ENCODE results near the gene PPIE. TPM values are rescaled to one million over a fixed set of nuclear protein-coding genes. Genes with fewer than 3 reads are reported as not detected.
A peak's percentile ranks its signal among the peaks of the same experiment; 100 is the strongest.
"Not testable (repeated sequence)": the region's sequence is repeated elsewhere in the genome, so short reads cannot be mapped to it uniquely, and the experiment has no call there.

PPIE gene
- total and polyA plus RNA-seq, 2 of the 13 experiments (the other 11 are each of a cell fraction or from before 2014, with no cell fraction given) = 15.3 to 26.3 TPM

GRCh38 chr1:39766466-39766865 lies 27.8 kb downstream of the PPIE start:
- H3K9me3 ChIP-seq (ENCODE audit: low read length); H3K4me3 ChIP-seq (replicated peaks in 1 of 3; ENCODE audit: insufficient read depth in 1 of 3, low read depth in 2 of 3, low read length in 3 of 3); H3K4me1 ChIP-seq (ENCODE audit: insufficient read depth, low read length); POLR2A ChIA-PET; CTCF ChIA-PET (ENCODE audit: low intra/inter-chr PET ratio, low total read pairs); DNase-seq (ENCODE audit: low spot score); in situ Hi-C loops (cut with HindIII; ENCODE audit: extremely low pct_ligation_motif_present, low pct_unique_long_range_greater_than_20kb); H3K9ac ChIP-seq (ENCODE audit: insufficient read depth, low read depth, low read length); H3K79me2 ChIP-seq (ENCODE audit: insufficient read depth, low read length); H3K36me3 ChIP-seq (replicated peaks in 1 of 2; ENCODE audit: control insufficient read depth in 1 of 2, insufficient read depth in 2 of 2, low read length in 2 of 2); H3K27me3 ChIP-seq (ENCODE audit: control insufficient read depth in 1 of 2, insufficient read depth in 2 of 2, low read length in 2 of 2); H3K27ac ChIP-seq (ENCODE audit: extremely low read length, insufficient read depth, low read length); H4K20me1 ChIP-seq (ENCODE audit: insufficient read depth, low read length); BruUV-seq (replicated peaks); intact Hi-C loops (cut with micrococcal nuclease; ENCODE audit: unreplicated experiment); H2AFZ ChIP-seq (ENCODE audit: low read length); TF ChIP-seq NR2F6, CREB1 (IDR thresholded peaks at IDR 0.05): not testable (repeated sequence)
- ATAC-seq (peak; percentile 79), FAIRE-seq (peak; percentile 100)
- WGBS (ENCODE audit: low lambda C conversion rate) = 4% methylated on average over 3 of the region's 5 CpGs
- H3K4me2 ChIP-seq (ENCODE audit: low read depth, low read length) = 0 out of 2 replicates have a peak overlapping the region, but pooled peaks have one; percentile 12
- 0 out of 2 replicates have a peak, but pooled peaks have one; percentile 22 for TF ChIP-seq NR2F6 (CRISPR knock-in tag; IDR thresholded peaks at IDR 0.05)
- TF ChIP-seq HNF4A (CRISPR knock-in tag; IDR thresholded peaks at IDR 0.05) = peak; percentile 33; the same call in 1 of the 2 replicates
- 0 out of 2 replicates have a peak, but pooled peaks have one; percentile 28 for TF ChIP-seq CREB1 (CRISPR knock-in tag; IDR thresholded peaks at IDR 0.05)

- FAIRE-seq; H3K27me3 ChIP-seq (ENCODE audit: control insufficient read depth in 1 of 2, insufficient read depth in 2 of 2, low read length in 2 of 2); H3K9ac ChIP-seq (ENCODE audit: insufficient read depth, low read depth, low read length); DNase-seq (ENCODE audit: low spot score); ATAC-seq; H3K27ac ChIP-seq (ENCODE audit: extremely low read length, insufficient read depth, low read length); BruUV-seq (replicated peaks); in situ Hi-C loops (cut with HindIII; ENCODE audit: extremely low pct_ligation_motif_present, low pct_unique_long_range_greater_than_20kb); H3K36me3 ChIP-seq (replicated peaks in 1 of 2; ENCODE audit: control insufficient read depth in 1 of 2, insufficient read depth in 2 of 2, low read length in 2 of 2); H4K20me1 ChIP-seq (ENCODE audit: insufficient read depth, low read length); CTCF ChIA-PET (ENCODE audit: low intra/inter-chr PET ratio, low total read pairs); H3K9me3 ChIP-seq (ENCODE audit: low read length); H3K4me1 ChIP-seq (ENCODE audit: insufficient read depth, low read length); H3K4me2 ChIP-seq (ENCODE audit: low read depth, low read length); POLR2A ChIA-PET; intact Hi-C loops (cut with micrococcal nuclease; ENCODE audit: unreplicated experiment); H3K4me3 ChIP-seq (replicated peaks in 1 of 3; ENCODE audit: insufficient read depth in 1 of 3, low read depth in 2 of 3, low read length in 3 of 3); H3K79me2 ChIP-seq (ENCODE audit: insufficient read depth, low read length); H2AFZ ChIP-seq (ENCODE audit: low read length): not testable (repeated sequence)
- WGBS (ENCODE audit: low lambda C conversion rate) = 76% methylated on average over 14 of the region's 19 CpGs
These were observed 30.8 kb downstream of the PPIE start for GRCh38 chr1:39769502-39769901.

- POLR2A ChIA-PET; H3K27me3 ChIP-seq (ENCODE audit: control insufficient read depth in 1 of 2, insufficient read depth in 2 of 2, low read length in 2 of 2); H3K27ac ChIP-seq (ENCODE audit: extremely low read length, insufficient read depth, low read length); H3K79me2 ChIP-seq (ENCODE audit: insufficient read depth, low read length); in situ Hi-C loops (cut with HindIII; ENCODE audit: extremely low pct_ligation_motif_present, low pct_unique_long_range_greater_than_20kb); intact Hi-C loops (cut with micrococcal nuclease; ENCODE audit: unreplicated experiment); H3K9me3 ChIP-seq (ENCODE audit: low read length); CTCF ChIA-PET (ENCODE audit: low intra/inter-chr PET ratio, low total read pairs); DNase-seq (ENCODE audit: low spot score); H3K9ac ChIP-seq (ENCODE audit: insufficient read depth, low read depth, low read length); H2AFZ ChIP-seq (ENCODE audit: low read length); H3K36me3 ChIP-seq (replicated peaks in 1 of 2; ENCODE audit: control insufficient read depth in 1 of 2, insufficient read depth in 2 of 2, low read length in 2 of 2); BruUV-seq (replicated peaks); H4K20me1 ChIP-seq (ENCODE audit: insufficient read depth, low read length): not testable (repeated sequence)
- FAIRE-seq (peak; percentile 56), ATAC-seq (peak; percentile 23)
- 58% methylated on average over 25 of the region's 71 CpGs for WGBS (ENCODE audit: low lambda C conversion rate)
- Histone ChIP-seq H3K4me3 (replicated peaks in 1 of 3; ENCODE audit: insufficient read depth in 1 of 3, low read depth in 2 of 3, low read length in 3 of 3) (peak overlapping the region in 1 of 3 experiments; percentile 26; a peak in 1 of 6 replicates), H3K4me1 (ENCODE audit: insufficient read depth, low read length) (peaks cover 11% of the 10 kb centered on the region; the same call in 1 of the 2 replicates), H3K4me2 (ENCODE audit: low read depth, low read length) (peak overlapping the region; percentile 51; the same call in 1 of the 2 replicates)
These were observed 31.7 kb downstream of the PPIE start for GRCh38 chr1:39770100-39771021.
